Measurements from ENCODE around the gene CSNK1E.

DNA sequence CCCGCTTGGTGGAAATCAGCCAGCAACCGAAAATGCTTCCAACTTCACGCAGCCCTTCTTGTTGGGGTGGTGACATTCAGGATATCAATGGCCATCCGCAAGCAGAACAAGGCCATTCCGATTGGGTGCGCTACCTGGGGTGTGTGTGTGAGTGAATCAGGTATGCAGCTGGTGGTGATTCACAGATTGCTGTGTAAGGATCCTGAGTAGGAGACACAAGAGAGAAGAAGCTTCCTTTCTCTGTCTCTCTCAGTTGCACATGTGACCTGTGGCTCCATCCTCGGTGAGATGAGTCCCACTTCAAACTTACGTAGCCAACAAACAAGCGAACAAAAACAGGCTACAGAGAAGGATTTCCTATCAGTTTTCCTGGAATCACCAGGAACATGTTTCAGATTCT lies 34.8 kb downstream of the CSNK1E start:
- no peak for TF ChIP-seq BMI1 (IDR thresholded peaks at IDR 0.05; ENCODE audit: low read length)
- TF ChIP-seq PHF20 (IDR thresholded peaks at IDR 0.05; ENCODE audit: partially characterized antibody), result no peak
- TF ChIP-seq POLR2AphosphoS5 (IDR thresholded peaks at IDR 0.05; ENCODE audit: control insufficient read depth, insufficient read depth, low read depth, low read length), result no peak
- TF ChIP-seq MYC (IDR thresholded peaks at IDR 0.05; ENCODE audit: low read depth, low read length), result no peak
- TF ChIP-seq MYC (CRISPR knock-in tag; IDR thresholded peaks at IDR 0.05; ENCODE audit: borderline replicate concordance, low read depth), result no peak
- no peak for TF ChIP-seq PBX2 (CRISPR knock-in tag; IDR thresholded peaks at IDR 0.05; ENCODE audit: low read depth)
- TF ChIP-seq PBX2 (tag; conservative IDR thresholded peaks at IDR 0.05; ENCODE audit: low read depth), result no peak
- TF ChIP-seq TAF15 (IDR thresholded peaks at IDR 0.05; ENCODE audit: low read depth, low read length), result no peak
- TF ChIP-seq MAX (CRISPR knock-in tag; IDR thresholded peaks at IDR 0.05), result no peak
- no peak for TF ChIP-seq ZFX (CRISPR knock-in tag; IDR thresholded peaks at IDR 0.05)
- no peak for TF ChIP-seq TEAD4 (IDR thresholded peaks at IDR 0.05; ENCODE audit: low read length)
- TF ChIP-seq TEAD4 (CRISPR knock-in tag; IDR thresholded peaks at IDR 0.05; ENCODE audit: borderline replicate concordance), result no peak
- TF ChIP-seq CREM (IDR thresholded peaks at IDR 0.05; ENCODE audit: low read depth), result no peak
- TF ChIP-seq SRF (CRISPR knock-in tag; IDR thresholded peaks at IDR 0.05), result no peak
- TF ChIP-seq, protein P1, sequence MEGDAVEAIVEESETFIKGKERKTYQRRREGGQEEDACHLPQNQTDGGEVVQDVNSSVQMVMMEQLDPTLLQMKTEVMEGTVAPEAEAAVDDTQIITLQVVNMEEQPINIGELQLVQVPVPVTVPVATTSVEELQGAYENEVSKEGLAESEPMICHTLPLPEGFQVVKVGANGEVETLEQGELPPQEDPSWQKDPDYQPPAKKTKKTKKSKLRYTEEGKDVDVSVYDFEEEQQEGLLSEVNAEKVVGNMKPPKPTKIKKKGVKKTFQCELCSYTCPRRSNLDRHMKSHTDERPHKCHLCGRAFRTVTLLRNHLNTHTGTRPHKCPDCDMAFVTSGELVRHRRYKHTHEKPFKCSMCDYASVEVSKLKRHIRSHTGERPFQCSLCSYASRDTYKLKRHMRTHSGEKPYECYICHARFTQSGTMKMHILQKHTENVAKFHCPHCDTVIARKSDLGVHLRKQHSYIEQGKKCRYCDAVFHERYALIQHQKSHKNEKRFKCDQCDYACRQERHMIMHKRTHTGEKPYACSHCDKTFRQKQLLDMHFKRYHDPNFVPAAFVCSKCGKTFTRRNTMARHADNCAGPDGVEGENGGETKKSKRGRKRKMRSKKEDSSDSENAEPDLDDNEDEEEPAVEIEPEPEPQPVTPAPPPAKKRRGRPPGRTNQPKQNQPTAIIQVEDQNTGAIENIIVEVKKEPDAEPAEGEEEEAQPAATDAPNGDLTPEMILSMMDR (IDR thresholded peaks at IDR 0.05 in 2 of 3, conservative IDR thresholded peaks at IDR 0.05 in 1 of 3; ENCODE audit: insufficient read depth in 2 of 3, low read depth in 1 of 3, low read length in 3 of 3), result no peak
- no peak for TF ChIP-seq ZEB2 (IDR thresholded peaks at IDR 0.05)
